Subcutaneous adipose tissue (tissue), 4 donors: ENCODE data around the gene GALNT12. TPM values are rescaled to one million over a fixed set of nuclear protein-coding genes. Genes with fewer than 3 reads are reported as not detected.

Experiments used
- CTCF ChIP-seq: fragments of 450-650 bp; IDR thresholded peaks from one replicate; pipeline ENCODE4 v1.5.1; 2016; ENCODE audit warnings: low read depth, mild to moderate bottlenecking, control low read depth, antibody characterized with exemption, moderate library complexity
- total RNA-seq, 4 donors: library from RNA; depleted of rRNA; stranded (reverse); fragments of >200 nt; gene quantifications; one replicate each; pipeline ENCODE4 v1.1.0, GENCODE V29; 2016

Gene GALNT12
- total RNA-seq, 4 donors from 2014 or later: 1.9 to 8.5 (median 3.7) TPM

- no peak for TF ChIP-seq CTCF
Measured at GRCh38 chr9:98834386-98834785, 26.9 kb downstream of the GALNT12 start.

GRCh38 chr9:98836206-98836605 is 28.7 kb downstream of the GALNT12 start:
- no peak for TF ChIP-seq CTCF

- no peak for TF ChIP-seq CTCF
Measured at GRCh38 chr9:98837516-98837915, 30.0 kb downstream of the GALNT12 start.

- TF ChIP-seq CTCF: no peak
Measured at GRCh38 chr9:98838155-98838867, 30.8 kb downstream of the GALNT12 start.

- TF ChIP-seq CTCF: no peak
Measured at GRCh38 chr9:98838868-98839565, 31.5 kb downstream of the GALNT12 start.

GRCh38 chr9:98839724-98840123 is 32.3 kb downstream of the GALNT12 start:
- no peak for TF ChIP-seq CTCF

GRCh38 chr9:98842510-98842909 is 35.0 kb downstream of the GALNT12 start:
- TF ChIP-seq CTCF: no peak
